HG02623 (cell line): ENCODE results near the gene SLC38A1.
"Not testable (repeated sequence)": the region's sequence is repeated elsewhere in the genome, so short reads cannot be mapped to it uniquely, and the experiment has no call there.

Experiments
- ATAC-seq: cut with Tn5 transposase; IDR thresholded peaks from one replicate; pipeline ENCODE4 v1.9.1; 2021; ENCODE audit warnings: moderate library complexity; ENCODE audit not compliant: unreplicated experiment

SLC38A1 gene

DNA sequence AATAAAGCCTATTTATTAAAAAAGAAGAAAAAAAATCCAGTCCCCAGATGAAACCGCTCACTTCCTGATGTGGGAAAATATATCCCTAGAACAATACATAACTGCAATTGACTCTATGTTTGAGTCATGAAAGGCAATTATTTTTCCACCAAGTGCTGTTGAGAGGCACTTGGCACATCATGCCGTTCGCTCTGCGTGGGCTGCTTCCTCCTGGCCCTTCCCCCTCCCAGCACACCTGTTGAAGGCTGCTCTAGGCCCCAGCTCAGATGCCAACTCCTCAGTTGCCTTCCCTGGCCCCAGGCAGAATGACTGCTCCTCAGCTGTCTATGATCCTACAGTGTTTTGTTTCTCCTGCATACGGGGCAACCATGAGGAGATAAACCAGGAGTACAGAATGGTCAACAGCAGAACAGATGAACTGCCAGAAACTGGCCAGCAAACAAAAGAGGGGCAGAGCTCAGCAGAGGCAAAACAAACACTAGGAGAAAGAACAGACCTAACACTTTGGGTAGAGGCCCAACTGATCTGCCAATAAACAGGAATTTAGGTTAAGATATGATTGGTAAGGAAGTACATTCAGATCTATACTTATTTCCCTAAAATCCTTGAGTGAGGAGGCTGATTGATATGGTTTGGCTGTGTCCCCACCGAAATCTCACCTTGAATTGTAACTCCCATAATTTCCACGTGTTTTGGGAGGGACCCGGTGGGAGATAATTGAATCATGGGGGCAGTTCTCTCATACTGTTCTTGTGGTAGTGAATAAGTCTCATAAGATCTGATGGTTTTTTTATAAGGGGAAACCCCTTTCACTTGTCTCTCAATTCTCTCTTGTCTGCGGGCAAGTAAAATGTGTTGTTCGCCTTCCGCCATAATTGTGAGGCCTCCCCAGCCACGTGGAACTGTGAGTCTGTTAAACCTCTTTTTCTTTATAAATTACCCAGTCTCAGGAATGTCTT, 58.6 kb downstream of the SLC38A1 start:
- peak; percentile 62 for ATAC-seq

DNA sequence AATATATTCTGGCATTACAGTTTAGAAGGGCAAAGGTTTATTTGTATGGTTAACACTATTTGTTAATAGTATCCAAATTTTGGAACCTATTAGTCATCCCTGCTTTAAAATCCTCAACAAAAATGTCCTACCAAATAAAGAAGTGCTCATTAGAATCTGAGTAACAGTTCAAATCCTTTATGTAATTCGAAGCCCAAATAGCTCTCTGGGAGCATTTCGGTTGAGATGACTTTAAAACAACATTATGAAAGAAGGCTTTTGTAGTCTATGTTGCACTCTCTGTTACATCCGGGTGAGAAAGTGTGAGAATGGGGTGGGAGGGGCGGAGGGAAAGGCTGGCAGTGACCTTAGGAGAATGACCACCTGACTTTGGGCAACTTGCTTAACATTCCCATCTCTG, 59.7 kb downstream of the SLC38A1 start:
- ATAC-seq: no peak

DNA sequence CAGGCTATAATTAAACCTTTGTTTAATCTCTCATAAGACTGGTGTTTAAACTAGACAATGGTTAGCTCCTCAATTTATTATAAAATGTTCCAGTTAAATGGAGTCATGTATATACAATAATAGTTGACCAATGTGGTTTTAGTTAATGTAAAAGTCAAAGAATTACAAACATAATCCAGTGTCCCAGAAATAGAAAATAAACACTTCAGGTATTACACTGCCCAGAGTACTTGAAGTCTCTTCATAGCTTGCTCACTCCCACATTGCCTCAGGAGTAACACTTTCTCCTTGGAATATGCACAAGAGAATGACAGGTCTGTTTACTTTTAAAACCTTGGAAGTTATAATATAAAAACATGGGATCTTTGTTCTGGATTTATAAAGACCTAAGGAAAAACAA, 60.5 kb downstream of the SLC38A1 start:
- ATAC-seq: no peak

DNA sequence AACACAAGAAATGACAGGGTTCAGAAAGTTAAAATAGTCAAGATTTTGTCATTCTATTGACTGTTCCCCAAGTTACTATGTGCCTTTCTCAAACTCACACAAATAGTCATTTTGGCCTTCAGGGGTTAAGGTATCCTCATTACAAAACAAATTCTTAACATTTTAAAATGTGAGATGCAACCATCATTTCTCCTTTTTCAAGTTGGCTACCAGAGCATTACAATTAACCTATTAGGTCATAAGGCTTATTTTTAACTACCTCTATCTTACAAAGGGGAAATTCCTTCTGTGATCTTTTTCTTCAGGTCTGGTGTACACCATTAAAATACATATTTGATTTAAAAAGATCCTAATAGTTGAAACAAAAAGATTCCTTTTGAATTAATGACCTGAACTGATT, 61.2 kb downstream of the SLC38A1 start:
- no peak for ATAC-seq

DNA sequence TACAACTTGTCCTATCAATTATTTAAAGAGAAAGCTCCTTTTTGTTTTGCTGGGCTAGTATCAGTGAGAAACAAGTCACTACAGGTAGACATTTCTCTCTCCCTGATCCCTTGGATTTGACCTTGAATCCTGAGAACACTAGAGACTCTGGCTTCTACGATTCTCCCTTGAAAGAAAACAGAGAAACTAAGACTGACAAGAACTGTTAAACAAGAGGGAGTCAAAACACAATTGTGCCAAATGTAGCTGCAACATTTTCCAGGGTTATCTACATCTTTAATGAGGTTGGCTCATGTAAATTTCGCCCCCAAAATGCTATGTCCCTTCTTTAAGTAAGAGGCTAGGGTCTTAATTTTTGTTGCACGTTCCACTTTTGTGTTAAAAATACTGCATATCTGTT, 62.4 kb downstream of the SLC38A1 start:
- ATAC-seq: no peak

DNA sequence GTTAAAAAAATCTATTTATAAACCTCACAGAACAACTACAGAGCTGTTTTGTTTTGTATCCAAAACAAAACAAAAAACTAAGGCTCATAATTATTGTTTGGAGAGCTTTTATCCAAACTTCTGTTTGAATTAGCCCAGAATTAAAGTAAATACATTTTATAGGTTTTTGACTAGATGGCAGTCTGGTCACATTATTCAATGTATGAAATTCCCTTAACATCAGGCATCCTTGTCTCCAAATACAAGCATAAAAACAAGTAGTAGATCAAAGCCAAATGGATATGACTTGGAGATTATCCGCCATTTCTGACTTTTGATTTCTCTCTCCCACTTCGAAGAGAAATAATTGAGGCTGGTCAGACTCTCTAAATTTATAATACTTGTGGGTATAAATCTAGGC, 63.5 kb downstream of the SLC38A1 start:
- ATAC-seq: no peak

DNA sequence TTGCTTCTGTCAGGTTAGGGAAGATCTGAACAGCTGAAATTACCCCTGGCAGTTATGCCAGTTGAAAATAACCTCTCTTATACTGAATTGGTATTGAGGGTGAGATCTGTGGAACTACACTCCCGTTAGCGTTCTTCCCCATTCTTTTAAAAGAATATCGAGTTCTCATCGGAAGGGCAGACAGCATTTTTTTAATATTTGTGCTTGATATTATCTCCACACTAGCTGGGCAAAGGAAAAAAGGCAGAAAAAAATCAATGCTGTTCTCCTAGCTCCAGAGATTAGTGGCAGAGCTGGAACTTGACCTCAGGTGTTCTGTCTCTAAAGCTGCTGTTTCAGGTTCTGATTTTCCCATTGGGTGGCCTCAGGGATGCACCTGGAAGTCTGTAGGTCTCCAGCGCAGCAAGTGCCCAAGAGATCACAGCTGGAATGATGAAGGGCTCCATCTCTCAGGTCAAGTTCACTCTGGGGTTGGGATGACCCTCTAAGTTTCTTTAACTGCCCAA, 67.5 kb downstream of the SLC38A1 start:
- no peak for ATAC-seq

DNA sequence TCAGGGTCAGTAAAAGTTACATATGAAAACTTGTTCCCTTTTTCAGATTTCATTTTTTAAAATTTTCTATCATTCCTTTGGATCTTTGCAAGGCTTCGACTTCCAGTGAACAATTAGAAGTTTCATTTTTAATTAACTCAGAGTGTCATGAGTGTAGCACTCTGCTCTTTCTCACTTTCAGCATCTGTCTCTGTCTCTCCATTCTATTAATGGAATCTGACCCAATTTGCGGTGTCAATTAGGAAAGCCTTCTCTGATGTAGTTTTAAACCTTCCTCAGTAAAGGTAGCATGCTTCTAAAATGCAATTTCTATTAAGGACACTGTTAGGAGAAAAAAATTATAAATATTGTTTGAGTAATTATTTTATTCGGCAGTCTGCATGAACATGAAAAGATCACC, 68.3 kb downstream of the SLC38A1 start:
- ATAC-seq: no peak

DNA sequence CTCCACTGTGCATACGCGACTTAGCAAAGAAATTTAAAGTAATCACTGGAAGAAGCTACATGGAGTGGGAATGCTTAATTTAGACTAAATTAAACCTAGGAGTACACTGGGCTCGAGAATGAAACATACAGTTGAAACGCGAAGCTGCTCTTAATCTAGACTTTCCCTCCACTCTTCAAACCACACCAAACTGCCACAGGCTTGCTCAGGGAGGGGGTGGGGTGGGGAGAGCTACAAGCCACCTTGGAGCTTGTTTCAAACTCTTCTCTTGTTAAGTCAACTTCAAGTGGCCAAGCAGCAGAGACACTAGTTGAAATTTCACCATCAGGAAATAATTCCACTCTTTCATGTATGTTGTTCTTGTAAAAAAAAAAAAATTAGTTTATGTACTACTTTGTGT, 69.9 kb downstream of the SLC38A1 start:
- ATAC-seq: no peak

DNA sequence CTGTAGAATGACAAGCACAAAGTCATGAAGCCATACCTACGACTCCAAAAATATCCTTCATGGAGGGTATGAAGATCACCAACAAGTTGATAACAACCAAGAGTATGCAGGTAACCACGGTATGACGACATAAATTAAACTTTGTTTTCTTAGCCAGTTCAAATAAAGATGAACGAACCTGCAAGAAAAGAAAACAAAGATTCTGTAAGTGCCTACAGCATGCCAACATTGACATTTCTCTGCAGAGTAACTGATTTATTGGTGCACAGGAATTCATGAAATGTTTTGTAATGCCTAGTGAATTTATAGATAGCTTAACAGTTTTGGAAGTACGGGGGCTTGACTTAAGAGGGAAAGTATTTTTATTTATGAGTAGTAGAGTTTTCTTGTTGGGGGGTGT, 71.0 kb downstream of the SLC38A1 start:
- ATAC-seq: no peak

DNA sequence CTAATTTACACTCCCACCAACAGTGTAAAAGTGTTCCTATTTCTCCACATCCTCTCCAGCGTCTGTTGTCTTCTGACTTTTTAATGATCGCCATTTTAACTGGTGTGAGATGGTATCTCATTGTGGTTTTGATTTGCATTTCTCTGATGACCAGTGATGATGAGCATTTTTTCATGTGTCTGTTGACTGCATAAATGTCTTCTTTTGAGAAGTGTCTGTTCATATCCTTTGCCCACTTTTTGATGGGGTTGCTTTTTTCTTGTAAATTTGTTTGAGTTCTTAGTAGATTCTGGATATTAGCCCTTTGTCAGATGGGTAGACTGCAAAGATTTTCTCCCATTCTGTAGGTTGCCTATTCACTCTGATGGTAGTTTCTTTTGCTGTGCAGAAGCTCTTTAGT, 78.3 kb downstream of the SLC38A1 start:
- ATAC-seq: not testable (repeated sequence)

DNA sequence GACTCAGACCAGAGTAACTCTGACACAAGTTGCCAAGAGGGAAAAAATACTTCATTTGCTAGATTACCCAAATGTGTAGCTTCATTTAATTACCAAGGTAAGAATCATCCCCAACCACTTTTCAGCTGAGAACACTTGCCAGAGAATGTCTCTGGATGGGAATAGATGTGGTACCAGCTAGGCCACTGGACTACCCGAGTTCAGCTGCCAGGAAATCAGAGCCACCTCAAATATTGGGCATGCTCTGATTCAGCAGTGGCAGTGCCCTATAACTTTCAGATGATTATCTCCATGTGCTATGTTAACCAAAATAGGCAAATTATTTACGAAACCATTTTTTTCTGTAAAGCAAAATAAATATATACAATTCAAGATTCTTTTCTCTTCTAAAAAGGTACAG, 80.7 kb downstream of the SLC38A1 start:
- no peak for ATAC-seq

DNA sequence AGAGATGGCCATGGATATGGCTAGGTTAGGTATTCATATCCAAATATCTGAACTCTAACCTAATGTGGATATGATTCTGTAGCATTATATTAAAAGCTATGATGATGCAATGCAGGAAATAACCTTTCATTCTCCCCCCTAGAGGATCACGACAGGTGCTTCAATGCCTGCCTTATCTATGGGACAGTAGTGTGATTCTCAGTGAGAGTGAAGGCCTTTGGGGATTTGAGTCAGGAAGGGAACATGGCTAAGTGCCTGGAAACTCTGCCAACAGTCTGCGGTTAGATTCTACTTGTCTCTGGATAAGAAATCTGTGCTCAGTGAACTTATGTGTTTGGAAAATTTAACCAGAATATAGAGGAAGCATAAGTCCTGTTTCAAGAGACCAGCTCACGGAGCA, 81.8 kb downstream of the SLC38A1 start:
- ATAC-seq: no peak

DNA sequence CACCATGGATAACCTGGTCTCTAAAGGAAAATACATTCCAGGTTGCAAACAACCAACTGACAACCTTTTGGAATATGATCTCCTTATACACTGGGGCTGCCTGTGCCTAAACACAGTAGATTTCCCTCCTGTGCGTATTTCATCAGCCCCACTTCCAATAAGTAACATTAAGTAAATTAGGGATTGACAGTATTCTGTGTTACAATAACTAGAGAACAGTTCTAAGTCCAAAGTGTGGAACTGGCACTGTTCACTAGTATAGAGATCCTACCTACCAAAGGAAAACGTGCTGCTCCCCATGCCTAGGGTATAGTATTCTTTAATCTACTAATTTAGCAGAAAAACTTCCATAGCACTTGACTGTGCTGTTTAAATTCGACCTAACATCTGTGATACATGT, 82.8 kb downstream of the SLC38A1 start:
- ATAC-seq: no peak

DNA sequence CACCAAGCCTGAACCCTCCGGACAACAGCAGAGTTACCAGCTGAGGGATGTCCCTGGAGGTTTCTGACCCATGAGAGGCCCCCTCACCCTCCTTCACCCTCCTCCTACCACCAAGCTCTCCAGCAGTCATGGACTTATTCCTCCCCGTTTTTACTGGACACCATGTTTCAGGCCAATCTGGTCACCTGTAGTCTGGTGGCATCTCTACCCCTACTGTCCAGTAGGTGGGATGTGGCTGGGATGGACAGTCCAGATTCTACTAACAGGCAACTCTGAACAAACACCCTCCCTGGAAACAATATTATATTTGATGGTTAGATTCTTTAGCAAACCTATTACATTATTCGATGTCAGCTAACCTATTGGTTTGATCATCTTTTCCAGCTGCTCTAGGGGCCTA, 83.2 kb downstream of the SLC38A1 start:
- ATAC-seq: no peak

DNA sequence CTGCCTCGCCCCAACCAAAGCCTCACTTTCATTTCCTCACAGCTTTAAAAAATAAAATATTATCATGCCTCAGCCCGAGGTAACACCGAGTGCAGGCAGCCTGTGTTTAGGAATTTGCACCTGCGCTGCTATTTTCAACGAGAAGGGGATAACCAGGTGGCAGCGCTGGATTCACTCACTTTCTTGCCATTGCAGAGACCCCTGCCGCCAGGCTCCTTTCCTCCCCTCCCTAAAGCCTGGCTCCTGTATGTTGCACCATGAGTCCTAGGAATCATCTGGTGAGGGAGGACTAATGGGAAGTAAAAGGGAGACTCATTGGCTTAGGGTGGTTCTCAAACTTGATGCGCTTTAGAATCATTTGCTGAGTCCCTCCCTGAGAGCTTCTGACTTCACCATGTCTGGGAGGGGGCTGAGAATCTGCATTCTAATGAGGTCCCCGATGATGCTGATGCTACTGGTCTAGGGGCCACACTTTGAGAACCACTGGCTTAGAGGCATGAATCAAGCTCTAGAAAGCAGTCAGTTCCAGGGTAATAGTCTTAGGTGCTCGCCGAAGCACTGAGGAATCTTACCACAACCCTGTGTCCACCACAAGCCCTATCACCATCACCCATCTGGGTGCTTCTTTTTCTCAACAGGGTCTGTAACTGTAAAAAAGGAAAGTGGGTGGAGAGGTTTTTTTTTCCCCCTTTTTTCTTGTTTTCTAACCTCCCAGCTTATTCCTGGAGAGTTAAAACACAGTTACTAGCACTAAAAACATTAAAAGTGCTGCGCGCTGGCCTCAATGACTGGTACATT, 83.8 kb downstream of the SLC38A1 start:
- no peak for ATAC-seq

DNA sequence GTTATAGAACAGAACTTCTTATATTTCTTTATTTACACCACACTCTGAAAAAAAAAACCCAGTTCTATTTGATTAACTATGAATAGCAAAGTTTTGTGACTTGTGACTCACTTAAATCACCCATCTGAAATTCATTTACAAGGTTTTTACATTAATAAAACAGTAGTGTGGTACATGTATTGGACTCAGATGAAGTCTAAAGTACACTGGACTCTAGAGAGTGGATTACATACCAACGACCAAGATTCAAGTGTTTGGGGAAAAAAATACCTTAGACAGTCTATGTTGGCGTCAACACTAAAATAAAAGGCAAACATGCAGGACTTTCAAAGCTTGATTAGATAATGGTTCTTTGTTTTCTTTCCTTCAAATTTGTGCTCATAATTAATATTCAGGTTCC, 85.7 kb downstream of the SLC38A1 start:
- ATAC-seq: no peak

DNA sequence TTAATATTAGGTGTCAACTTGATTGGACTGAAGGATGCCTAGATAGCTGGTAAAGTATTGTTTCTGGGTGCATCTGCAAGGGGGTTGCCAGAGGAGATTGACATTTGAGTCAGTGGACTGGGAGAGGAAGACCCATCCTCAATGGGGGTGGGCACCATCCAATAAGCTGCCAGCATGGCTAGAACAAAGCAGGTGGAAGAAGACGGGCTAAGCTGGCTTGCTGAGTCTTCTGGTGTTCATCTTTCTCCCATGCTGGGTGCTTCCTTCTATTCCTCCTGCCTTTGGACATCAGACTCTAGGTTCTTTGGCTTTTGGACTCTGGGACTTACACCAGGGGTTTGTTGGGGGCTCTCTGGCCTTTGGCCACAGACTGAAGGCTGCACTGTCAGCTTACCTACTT, 87.4 kb downstream of the SLC38A1 start:
- no peak for ATAC-seq

DNA sequence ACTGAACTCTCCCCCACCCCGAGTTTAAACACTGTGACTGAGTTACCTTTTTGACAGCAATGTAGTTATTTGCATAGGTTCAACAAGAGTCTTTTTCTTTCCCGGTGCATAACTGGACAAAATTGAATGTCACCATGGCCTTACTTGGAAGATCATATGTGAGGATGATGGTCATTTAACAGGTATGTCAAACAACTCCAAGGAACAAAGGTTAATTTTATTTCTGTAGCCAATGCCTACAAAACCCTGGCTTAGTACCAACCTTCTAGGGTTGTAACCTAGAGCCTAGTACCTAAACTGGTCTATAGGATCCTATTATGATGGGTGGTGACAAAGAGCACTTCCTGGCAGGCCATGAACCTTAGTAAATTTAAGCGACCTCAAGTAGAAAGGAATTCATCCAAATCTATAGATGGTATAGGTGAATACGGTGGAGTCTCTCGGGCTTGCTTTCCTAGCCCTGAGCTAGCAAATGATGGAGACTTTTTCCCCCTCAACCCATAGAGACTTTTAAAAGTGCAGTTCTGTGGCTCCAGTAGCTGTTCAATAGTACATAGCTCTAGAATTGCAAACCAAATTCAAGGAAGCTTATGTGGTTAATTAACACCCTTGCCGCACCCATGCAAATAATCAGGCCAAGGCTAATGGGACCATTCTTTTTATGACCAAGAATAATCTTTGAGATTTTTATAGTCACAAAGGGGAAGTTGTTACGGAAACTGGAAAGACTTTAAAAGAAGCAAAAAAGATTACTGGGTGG, 89.0 kb downstream of the SLC38A1 start:
- ATAC-seq: peak; percentile 46

DNA sequence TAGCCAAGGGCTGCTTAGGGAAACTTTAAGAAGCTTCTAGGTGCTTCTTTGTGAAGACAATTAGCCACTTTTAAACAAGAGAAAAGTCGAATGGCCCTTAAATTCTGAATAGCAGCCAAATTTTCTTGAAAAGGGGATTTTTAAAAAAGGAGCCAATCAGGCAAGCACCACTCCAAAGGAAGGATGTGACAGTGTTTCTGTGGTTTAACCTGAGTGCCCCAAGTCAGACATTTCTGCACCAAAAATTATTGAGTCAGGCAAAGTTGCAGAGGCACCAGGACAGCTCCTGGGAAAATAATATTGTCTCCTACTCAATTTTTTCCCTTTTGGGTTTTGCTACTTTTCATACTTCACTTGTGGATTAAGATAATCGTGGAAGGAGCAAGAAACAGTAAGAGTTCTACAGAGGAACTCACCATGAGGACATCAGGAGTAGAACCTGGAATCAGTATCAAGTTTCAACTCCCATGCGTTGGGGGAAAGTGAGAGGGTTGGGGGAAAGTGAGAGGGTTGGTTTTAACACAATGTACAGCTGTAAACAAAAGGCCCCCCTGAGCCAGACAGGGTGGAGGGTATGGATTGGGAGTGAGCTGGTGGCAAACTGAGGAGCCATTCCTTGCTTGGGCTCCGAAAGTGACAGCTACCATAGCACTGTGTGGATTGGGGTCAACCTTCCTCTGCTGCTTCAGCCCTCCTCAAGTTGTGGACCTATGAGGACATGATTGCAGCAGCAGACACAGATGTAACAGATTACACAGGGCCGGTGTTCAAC, 90.8 kb downstream of the SLC38A1 start:
- no peak for ATAC-seq
